Neural cell (in vitro differentiated cells): ENCODE results near the gene ZNF41. TPM values are rescaled to one million over a fixed set of nuclear protein-coding genes. Genes with fewer than 3 reads are reported as not detected.

Experiments used
- H2AFZ ChIP-seq: fragments of 200-600, 300-800 bp; sonication (generic), shearing (Covaris generic); 2 replicates; pipeline ENCODE4 v1.6.0; 2014; ENCODE audit warnings: low read depth, mild to moderate bottlenecking, antibody characterized with exemption, low read length, moderate library complexity
- H3F3A ChIP-seq: fragments of 200-600 bp; shearing (Covaris generic); 2 replicates; pipeline ENCODE4 v1.6.1; 2016; ENCODE audit warnings: mild to moderate bottlenecking, moderate library complexity, mixed read lengths, antibody characterized with exemption, low read length; ENCODE audit not compliant: insufficient read depth, poor library complexity, severe bottlenecking
- H3K27ac ChIP-seq: fragments of 200-600, 300-800 bp; sonication (generic), shearing (Covaris generic); 2 replicates; pipeline ENCODE4 v1.5.1; 2014; ENCODE audit warnings: mild to moderate bottlenecking, low read length, moderate library complexity
- H3K27me3 ChIP-seq: fragments of 300-800, 200-600 bp; sonication (generic), shearing (Covaris generic); 2 replicates; pipeline ENCODE4 v1.6.0; 2014; ENCODE audit warnings: mild to moderate bottlenecking, low read depth, low read length, moderate library complexity; ENCODE audit not compliant: insufficient read depth
- H3K36me3 ChIP-seq: fragments of 300-800, 200-600 bp; sonication (generic), shearing (Covaris generic); 2 replicates; pipeline ENCODE4 v1.5.1; 2014; ENCODE audit warnings: mild to moderate bottlenecking, antibody characterized with exemption, low read length, moderate library complexity; ENCODE audit not compliant: insufficient read depth
- H3K4me2 ChIP-seq: fragments of 300-800, 200-600 bp; sonication (generic), shearing (Covaris generic); 2 replicates; pipeline ENCODE4 v1.6.0; 2014; ENCODE audit warnings: mild to moderate bottlenecking, low read length
- H3K4me3 ChIP-seq: fragments of 300-800, 200-600 bp; sonication (generic), shearing (Covaris generic); 2 replicates; pipeline ENCODE4 v1.5.1; 2014; ENCODE audit warnings: mild to moderate bottlenecking, low read length, moderate library complexity
- H3K79me2 ChIP-seq: fragments of 200-600 bp; shearing (Covaris generic); replicated peaks from 2 replicates; pipeline ENCODE4 v1.6.0; 2014; ENCODE audit warnings: mild to moderate bottlenecking, low read length, moderate library complexity; ENCODE audit not compliant: insufficient read depth
- H3K9ac ChIP-seq: fragments of 300-800, 200-600 bp; sonication (generic), shearing (Covaris generic); 2 replicates; pipeline ENCODE4 v1.6.1; 2016; ENCODE audit warnings: mild to moderate bottlenecking, low read length, mixed read lengths
- H3K9me2 ChIP-seq: fragments of 200-600 bp; shearing (Covaris generic); 2 replicates; pipeline ENCODE4 v1.6.1; 2016; ENCODE audit warnings: mild to moderate bottlenecking, low read length, mixed read lengths; ENCODE audit not compliant: insufficient read depth
- H3K9me3 ChIP-seq: fragments of 200-600, 300-800 bp; sonication (generic), shearing (Covaris generic); 2 replicates; pipeline ENCODE4 v1.6.1; 2016; ENCODE audit warnings: mild to moderate bottlenecking, mixed run types, low read length, moderate library complexity, mixed read lengths
- H4K20me1 ChIP-seq: fragments of 200-600 bp; shearing (Covaris generic); 2 replicates; pipeline ENCODE4 v1.6.1; 2016; ENCODE audit warnings: mild to moderate bottlenecking, mixed run types; ENCODE audit not compliant: insufficient read depth
- CTCF ChIP-seq: fragments of 450-650 bp; IDR thresholded peaks from 2 replicates; pipeline ENCODE4 v1.5.1; 2014; ENCODE audit warnings: antibody characterized with exemption, mild to moderate bottlenecking, moderate library complexity; ENCODE audit not compliant: poor library complexity, severe bottlenecking
- EP300 ChIP-seq: fragments of 450-650 bp; conservative IDR thresholded peaks from 2 replicates; pipeline ENCODE4 v1.6.1; 2014; ENCODE audit warnings: antibody characterized with exemption, mild to moderate bottlenecking, moderate library complexity; ENCODE audit not compliant: poor library complexity, severe bottlenecking
- EZH2 ChIP-seq: fragments of 200-600, 300-800 bp; shearing (Covaris generic), sonication (generic); IDR thresholded peaks from 2 replicates; pipeline ENCODE4 v1.6.1; 2014; ENCODE audit warnings: antibody characterized with exemption, low read length, borderline replicate concordance, mild to moderate bottlenecking; ENCODE audit not compliant: insufficient read depth, poor library complexity, severe bottlenecking
- MXI1 ChIP-seq: fragments of 450-650 bp; conservative IDR thresholded peaks from 2 replicates; pipeline ENCODE4 v1.6.1; 2014; ENCODE audit warnings: antibody characterized with exemption, mild to moderate bottlenecking; ENCODE audit not compliant: poor library complexity, severe bottlenecking
- POLR2AphosphoS5 ChIP-seq: IDR thresholded peaks from 2 replicates; pipeline ENCODE4 v1.6.1; 2012
- RAD21 ChIP-seq: fragments of 450-650 bp; conservative IDR thresholded peaks from 2 replicates; pipeline ENCODE4 v1.6.1; 2014; ENCODE audit warnings: antibody characterized with exemption, mild to moderate bottlenecking, moderate library complexity
- REST ChIP-seq: IDR thresholded peaks from 2 replicates; pipeline ENCODE4 v1.6.1; 2012; ENCODE audit warnings: borderline replicate concordance
- SMC3 ChIP-seq: fragments of 450-650 bp; conservative IDR thresholded peaks from 2 replicates; pipeline ENCODE4 v1.6.1; 2014; ENCODE audit warnings: antibody characterized with exemption, mild to moderate bottlenecking, moderate library complexity; ENCODE audit not compliant: poor library complexity
- TAF1 ChIP-seq: IDR thresholded peaks from 2 replicates; pipeline ENCODE4 v1.6.1; 2012; ENCODE audit warnings: low read depth
- polyA plus RNA-seq: library from polyadenylated mRNA; depleted of rRNA; stranded (reverse); fragments of >200 nt; gene quantifications from 2 replicates; pipeline ENCODE4 v1.2.3, GENCODE V29; 2014

The ZNF41 gene
- polyA plus RNA-seq, 1 donor from 2014 or later, result 7.9 TPM

GRCh38 chrX:47518144-47518543 is 35.1 kb upstream of the ZNF41 start:
- no peaks in the 10 kb centered on the region for H3K36me3 ChIP-seq
- H3F3A ChIP-seq, result no peaks in the 10 kb centered on the region
- H3K27me3 ChIP-seq, result no peaks in the 10 kb centered on the region
- no peak overlapping the region for H2AFZ ChIP-seq
- H3K9me3 ChIP-seq, result no peaks in the 10 kb centered on the region
- no peak overlapping the region for H3K4me3 ChIP-seq
- no peak overlapping the region for H3K9ac ChIP-seq
- H4K20me1 ChIP-seq, result no peaks in the 10 kb centered on the region
- H3K4me2 ChIP-seq, result no peak overlapping the region
- H3K79me2 ChIP-seq, result no peaks in the 10 kb centered on the region
- H3K27ac ChIP-seq, result no peak overlapping the region
- no peaks in the 10 kb centered on the region for H3K9me2 ChIP-seq
- TF ChIP-seq SMC3, result no peak

- no peaks in the 10 kb centered on the region for H3K9me2 ChIP-seq
- H3K9me3 ChIP-seq, result no peaks in the 10 kb centered on the region
- no peak overlapping the region for H3K4me2 ChIP-seq
- H3K27me3 ChIP-seq, result no peaks in the 10 kb centered on the region
- TF ChIP-seq TAF1 (no peak), MXI1 (no peak), REST (no peak), CTCF (no peak), POLR2AphosphoS5 (no peak), EZH2 (no peak), RAD21 (no peak), EP300 (no peak)
- H3K4me3 ChIP-seq, result no peak overlapping the region
- H3K9ac ChIP-seq, result no peak overlapping the region
- no peaks in the 10 kb centered on the region for H3K36me3 ChIP-seq
- H4K20me1 ChIP-seq, result no peaks in the 10 kb centered on the region
- H3K27ac ChIP-seq, result no peak overlapping the region
- no peaks in the 10 kb centered on the region for H3F3A ChIP-seq
- H3K79me2 ChIP-seq, result no peaks in the 10 kb centered on the region
- no peak overlapping the region for H2AFZ ChIP-seq
Observed at GRCh38 chrX:47515941-47516665, 33.1 kb upstream of the ZNF41 start.
